ENCODE measurements around the gene ZNF263. TPM values are rescaled to one million over a fixed set of nuclear protein-coding genes. Genes with fewer than 3 reads are reported as not detected.
A peak's percentile ranks its signal among the peaks of the same experiment; 100 is the strongest.

The ZNF263 gene
- total and polyA plus RNA-seq, 2 of the 13 experiments (the other 11 are each of a cell fraction or from before 2014, with no cell fraction given), result 10.2 to 41.2 TPM

GRCh38 chr16:3282730-3283542, at the start of gene ZNF263 (continued):
- TF ChIP-seq ZNF687 (CRISPR knock-in tag; IDR thresholded peaks at IDR 0.05), result peak; percentile 95
- peak; percentile 93 for TF ChIP-seq ARNTL (CRISPR knock-in tag; IDR thresholded peaks at IDR 0.05)
- TF ChIP-seq SIN3B (IDR thresholded peaks at IDR 0.05; ENCODE audit: low read length), result peak; percentile 85
- TF ChIP-seq KLF6 (CRISPR knock-in tag; IDR thresholded peaks at IDR 0.05), result peak; percentile 76

DNA sequence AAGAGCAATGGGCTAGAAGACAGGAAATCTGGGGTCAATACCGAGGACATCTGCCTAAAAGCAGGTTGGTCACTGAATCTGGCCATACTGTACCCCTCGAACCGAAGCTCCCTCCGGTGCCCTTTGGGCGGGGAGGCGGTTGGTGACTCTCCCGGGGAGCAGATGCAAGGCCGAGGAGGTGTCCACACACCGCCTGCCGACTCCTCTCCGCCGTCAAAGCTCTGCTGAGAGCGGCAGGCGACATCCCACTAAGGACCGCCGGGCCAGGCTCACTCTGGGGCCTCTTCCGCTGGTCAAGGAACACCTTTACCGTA, 48.8 kb upstream of the ZNF263 start:
- CTCF ChIA-PET (ENCODE audit: low intra/inter-chr PET ratio, low total read pairs), result no interaction called here
- Histone ChIP-seq H3K79me2 (ENCODE audit: insufficient read depth, low read length) (peaks cover 16% of the 10 kb centered on the region), H3K27me3 (ENCODE audit: control insufficient read depth in 1 of 2, insufficient read depth in 2 of 2, low read length in 2 of 2) (no peaks in the 10 kb centered on the region; a peak in 1 of 5 replicates), H3K27ac (ENCODE audit: extremely low read length, insufficient read depth, low read length) (peak overlapping the region; percentile 91), H3K4me1 (ENCODE audit: insufficient read depth, low read length) (peaks cover 19% of the 10 kb centered on the region), H3K4me3 (replicated peaks in 1 of 3; ENCODE audit: insufficient read depth in 1 of 3, low read depth in 2 of 3, low read length in 3 of 3) (peak overlapping the region; percentile 86 to 99 (median 98)), H3K9me3 (ENCODE audit: low read length) (no peaks in the 10 kb centered on the region), H3K4me2 (ENCODE audit: low read depth, low read length) (peak overlapping the region; percentile 94), H4K20me1 (ENCODE audit: insufficient read depth, low read length) (no peaks in the 10 kb centered on the region), H3K9ac (ENCODE audit: insufficient read depth, low read depth, low read length) (peak overlapping the region; percentile 87), H2AFZ (ENCODE audit: low read length) (no peak overlapping the region), H3K36me3 (replicated peaks in 1 of 2; ENCODE audit: control insufficient read depth in 1 of 2, insufficient read depth in 2 of 2, low read length in 2 of 2) (peaks cover 7 to 29% of the 10 kb centered on the region in 2 experiments; a peak in 4 of 5 replicates)
- in situ Hi-C loops (cut with HindIII; ENCODE audit: extremely low pct_ligation_motif_present, low pct_unique_long_range_greater_than_20kb), result no loop called here
- ATAC-seq, result no peak
- 0% methylated on average over 8 of the region's 18 CpGs for WGBS (ENCODE audit: low lambda C conversion rate)
- no peak for DNase-seq (ENCODE audit: low spot score)
- BruUV-seq (replicated peaks), result TSS peak; percentile 54
- POLR2A ChIA-PET, result interaction anchor here (0.6 to 2.3 kb wide), 3 partner anchors 11 to 30 kb away, joined by 3 to 13 read pairs (median 11); no protein-coding TSS in a partner anchor
- no peak for FAIRE-seq
- intact Hi-C loops (cut with micrococcal nuclease; ENCODE audit: unreplicated experiment), result no loop called here
- TF ChIP-seq KLF11 (CRISPR knock-in tag; IDR thresholded peaks at IDR 0.05) (no peak), ZNF34 (CRISPR knock-in tag; IDR thresholded peaks at IDR 0.05; ENCODE audit: borderline replicate concordance) (no peak), REL (CRISPR knock-in tag; conservative IDR thresholded peaks at IDR 0.05) (0 out of 2 replicates have a peak, but pooled peaks have one; percentile 10), HCFC1 (IDR thresholded peaks at IDR 0.05; ENCODE audit: low read depth, low read length) (no peak), ISX (CRISPR knock-in tag; conservative IDR thresholded peaks at IDR 0.05) (0 out of 2 replicates have a peak, but pooled peaks have one; percentile 17), HNRNPK (IDR thresholded peaks at IDR 0.05; ENCODE audit: low read depth, low read length, poor library complexity, severe bottlenecking) (no peak), ZNF564 (CRISPR knock-in tag; IDR thresholded peaks at IDR 0.05) (peak; percentile 44; the same call in 1 of the 2 replicates), ZNF589 (CRISPR knock-in tag; conservative IDR thresholded peaks at IDR 0.05) (0 out of 2 replicates have a peak, but pooled peaks have one; percentile 23), ZMAT5 (CRISPR knock-in tag; IDR thresholded peaks at IDR 0.05; ENCODE audit: borderline replicate concordance, low read depth) (no peak), ZNF709 (CRISPR knock-in tag; IDR thresholded peaks at IDR 0.05) (peak; percentile 21; the same call in 1 of the 2 replicates), NAIF1 (CRISPR knock-in tag; IDR thresholded peaks at IDR 0.05; ENCODE audit: borderline replicate concordance) (peak; percentile 55; the same call in 1 of the 2 replicates), ZNF883 (CRISPR knock-in tag; IDR thresholded peaks at IDR 0.05; ENCODE audit: not compliant biosample characterization) (no peak), ZKSCAN1 (IDR thresholded peaks at IDR 0.05; ENCODE audit: low read length) (no peak)

Measured in HepG2 (cell line).